H9 (cell line): ENCODE results near the gene KRT81. TPM values are rescaled to one million over a fixed set of nuclear protein-coding genes. Genes with fewer than 3 reads are reported as not detected.

Experiments used
- DNase-seq: peaks from one replicate; pipeline ENCODE4 v3.0.0-alpha.2; 2017
- H2AFZ ChIP-seq: one replicate; pipeline ENCODE4 v1.6.1; 2013; ENCODE audit warnings: mild to moderate bottlenecking, low read length, control low read depth, moderate library complexity
- H2AK5ac ChIP-seq: 2 replicates; pipeline ENCODE4 v1.6.1; 2013; ENCODE audit warnings: low read length, control low read depth, mixed read lengths; ENCODE audit not compliant: insufficient read length
- H2BK120ac ChIP-seq: one replicate; pipeline ENCODE4 v1.6.1; 2013; ENCODE audit warnings: low read depth, mild to moderate bottlenecking, low read length, control low read depth, inconsistent platforms; ENCODE audit not compliant: poor library complexity, severe bottlenecking
- H2BK12ac ChIP-seq: 2 replicates; pipeline ENCODE4 v1.6.1; 2013; ENCODE audit warnings: low read length, control low read depth, mixed read lengths, low read depth; ENCODE audit not compliant: insufficient read length
- H2BK15ac ChIP-seq: 2 replicates; pipeline ENCODE4 v1.6.1; 2013; ENCODE audit warnings: low read depth, low read length, control low read depth
- H2BK20ac ChIP-seq: one replicate; pipeline ENCODE4 v1.6.1; 2013; ENCODE audit warnings: low read depth, mild to moderate bottlenecking, low read length, control low read depth, inconsistent platforms; ENCODE audit not compliant: poor library complexity, severe bottlenecking
- H2BK5ac ChIP-seq: 2 replicates; pipeline ENCODE4 v1.6.1; 2013; ENCODE audit warnings: low read length, control low read depth, mixed read lengths; ENCODE audit not compliant: insufficient read length
- H3K14ac ChIP-seq: 2 replicates; pipeline ENCODE4 v1.6.1; 2013; ENCODE audit warnings: low read length, control low read depth; ENCODE audit not compliant: insufficient read depth
- H3K18ac ChIP-seq: 2 replicates; pipeline ENCODE4 v1.6.1; 2013; ENCODE audit warnings: low read depth, mild to moderate bottlenecking, mixed read lengths, low read length, control low read depth; ENCODE audit not compliant: insufficient read length
- H3K23ac ChIP-seq: 2 replicates; pipeline ENCODE4 v1.6.1; 2013; ENCODE audit warnings: low read length, control low read depth, mixed read lengths, low read depth; ENCODE audit not compliant: insufficient read length
- H3K23me2 ChIP-seq: 2 replicates; pipeline ENCODE4 v1.6.1; 2013; ENCODE audit warnings: low read depth, mild to moderate bottlenecking, mixed read lengths, low read length, control low read depth; ENCODE audit not compliant: insufficient read length, poor library complexity, severe bottlenecking
- H3K27ac ChIP-seq: 2 replicates; pipeline ENCODE4 v1.5.1; 2013; ENCODE audit warnings: low read length, control low read depth, mixed read lengths, low read depth; ENCODE audit not compliant: insufficient read length
- H3K27me3 ChIP-seq: 2 replicates; pipeline ENCODE4 v1.6.1; 2013; ENCODE audit warnings: low read length, control low read depth, inconsistent platforms; ENCODE audit not compliant: insufficient read depth
- H3K4ac ChIP-seq: 2 replicates; pipeline ENCODE4 v1.6.1; 2013; ENCODE audit warnings: low read depth, mild to moderate bottlenecking, control low read depth, inconsistent platforms, low read length, moderate library complexity
- H3K4me1 ChIP-seq: 2 replicates; pipeline ENCODE4 v1.6.1; 2013; ENCODE audit warnings: low read length, control low read depth, inconsistent platforms; ENCODE audit not compliant: insufficient read depth
- H3K4me2 ChIP-seq: 2 replicates; pipeline ENCODE4 v1.6.1; 2013; ENCODE audit warnings: low read length, control low read depth, mixed read lengths; ENCODE audit not compliant: insufficient read length, insufficient read depth
- H3K56ac ChIP-seq: 2 replicates; pipeline ENCODE4 v1.6.1; 2013; ENCODE audit warnings: low read depth, mild to moderate bottlenecking, mixed read lengths, low read length, control low read depth; ENCODE audit not compliant: insufficient read length
- H3K79me1 ChIP-seq: 2 replicates; pipeline ENCODE4 v1.6.1; 2013; ENCODE audit warnings: low read depth, mild to moderate bottlenecking, moderate library complexity, low read length, control low read depth, inconsistent platforms; ENCODE audit not compliant: insufficient read depth, poor library complexity, severe bottlenecking
- H3K79me2 ChIP-seq: 2 replicates; pipeline ENCODE4 v1.6.1; 2013; ENCODE audit warnings: low read length, control low read depth, inconsistent platforms; ENCODE audit not compliant: insufficient read depth
- H3K9ac ChIP-seq: 2 replicates; pipeline ENCODE4 v1.6.1; 2013; ENCODE audit warnings: low read length, control low read depth, mixed read lengths; ENCODE audit not compliant: insufficient read length; ENCODE audit errors: extremely low read depth
- H3K9me3 ChIP-seq: one replicate; pipeline ENCODE4 v1.6.1; 2013; ENCODE audit warnings: low read depth, low read length, inconsistent platforms; ENCODE audit not compliant: control insufficient read depth
- H3T11ph ChIP-seq: one replicate; pipeline ENCODE4 v1.6.1; 2013; ENCODE audit warnings: mild to moderate bottlenecking, low read length, control low read depth, inconsistent platforms
- H4K20me1 ChIP-seq: one replicate; pipeline ENCODE4 v1.6.1; 2013; ENCODE audit not compliant: control insufficient read depth, insufficient read length, insufficient read depth
- H4K5ac ChIP-seq: 2 replicates; pipeline ENCODE4 v1.6.1; 2013; ENCODE audit warnings: low read depth, mild to moderate bottlenecking, mixed read lengths, low read length, control low read depth; ENCODE audit not compliant: insufficient read length
- H4K8ac ChIP-seq: replicated peaks from 2 replicates; pipeline ENCODE4 v1.6.1; 2013; ENCODE audit warnings: low read length, control low read depth, mixed read lengths, low read depth; ENCODE audit not compliant: insufficient read length
- H4K91ac ChIP-seq: 2 replicates; pipeline ENCODE4 v1.6.1; 2013; ENCODE audit warnings: low read depth, mild to moderate bottlenecking, moderate library complexity, mixed read lengths, low read length, control low read depth; ENCODE audit not compliant: insufficient read length
- H3K27ac Mint-ChIP-seq, 3 experiments: 2 replicates in 2 of 3; 3 replicates in 1 of 3; pipeline ENCODE4 v1.8.0; 2020 to 2021; ENCODE audit warnings: mixed read lengths in 3 of 3, mild to moderate bottlenecking in 1 of 3, moderate library complexity in 1 of 3
- H3K27me3 Mint-ChIP-seq: 2 replicates; pipeline ENCODE4 v1.8.0; 2021; ENCODE audit warnings: low read depth, mild to moderate bottlenecking, moderate library complexity, mixed read lengths
- H3K36me3 Mint-ChIP-seq, 3 experiments: 2 replicates in 2 of 3; 3 replicates in 1 of 3; pipeline ENCODE4 v1.8.0; 2020 to 2021; ENCODE audit warnings: low read depth in 3 of 3, mixed read lengths in 3 of 3; ENCODE audit not compliant: insufficient read depth in 1 of 3
- H3K4me1 Mint-ChIP-seq, 2 experiments: 2 replicates each; pipeline ENCODE4 v1.8.0; 2020; ENCODE audit warnings: mixed read lengths in 2 of 2
- H3K4me3 Mint-ChIP-seq, 2 experiments: 2 replicates in 1 of 2; 3 replicates in 1 of 2; pipeline ENCODE4 v1.8.0; 2020 to 2021; ENCODE audit warnings: mild to moderate bottlenecking in 2 of 2, mixed read lengths in 2 of 2, moderate library complexity in 1 of 2
- H3K9me3 Mint-ChIP-seq, 2 experiments: 2 replicates in 1 of 2; 3 replicates in 1 of 2; pipeline ENCODE4 v1.8.0; 2020; ENCODE audit warnings: mild to moderate bottlenecking in 2 of 2, mixed read lengths in 2 of 2, moderate library complexity in 1 of 2
- CTCF ChIP-seq: fragments of 200-600 bp; sonication (generic); conservative IDR thresholded peaks from 3 replicates; pipeline ENCODE4 v1.8.0; 2021; ENCODE audit warnings: antibody characterized with exemption, mild to moderate bottlenecking
- WGBS: extraction: QIAGEN DNeasy Blood & Tissue Kit; methylation state at CpG from one replicate; pipeline ENCODE4 v1.1.7; 2013; ENCODE audit warnings: missing lambda C conversion rate, low lambda C conversion rate, mixed read lengths; ENCODE audit not compliant: insufficient read length; ENCODE audit errors: extremely low coverage; 5-methylcytosine and 5-hydroxymethylcytosine counted together
- total RNA-seq: library from RNA; stranded (reverse); gene quantifications from 2 replicates; pipeline ENCODE4 v1.2.1, GENCODE V29; 2021

Gene KRT81
- total RNA-seq, 1 experiment from 2014 or later: not detected

GRCh38 chr12:52280796-52281560 lies 10.4 kb downstream of the KRT81 start:
- Histone ChIP-seq H3K18ac (no peak overlapping the region), H3K4me1 (no peaks in the 10 kb centered on the region), H3K14ac (no peak overlapping the region), H4K8ac (no peak overlapping the region), H3T11ph (no peak overlapping the region), H2BK20ac (no peak overlapping the region), H3K79me1 (no peaks in the 10 kb centered on the region), H2AK5ac (no peak overlapping the region), H2BK120ac (no peak overlapping the region), H3K23ac (no peak overlapping the region), H3K4ac (no peak overlapping the region), H3K79me2 (no peaks in the 10 kb centered on the region), H3K23me2 (peaks cover 5% of the 10 kb centered on the region), H4K5ac (no peak overlapping the region), H3K4me2 (no peak overlapping the region), H3K9me3 (no peaks in the 10 kb centered on the region), H3K9ac (no peak overlapping the region), H2BK12ac (no peak overlapping the region), H3K27ac (no peak overlapping the region), H2BK15ac (no peak overlapping the region), H2BK5ac (no peak overlapping the region), H2AFZ (no peak overlapping the region), H4K20me1 (no peaks in the 10 kb centered on the region), H3K27me3 (peaks cover 2% of the 10 kb centered on the region), H4K91ac (no peak overlapping the region), H3K56ac (no peak overlapping the region)
- WGBS: no CpG with 5 or more reads among the region's 4 CpGs
- Mint-ChIP-seq H3K4me3 (no peak overlapping the region), H3K36me3 (no peaks in the 10 kb centered on the region), H3K4me1 (peaks cover 8 to 10% of the 10 kb centered on the region in 2 experiments), H3K27ac (no peak overlapping the region; a peak in 1 of 7 replicates), H3K9me3 (no peaks in the 10 kb centered on the region), H3K27me3 (peaks cover 41% of the 10 kb centered on the region)
- TF ChIP-seq CTCF: no peak
- DNase-seq: no peak
